PC-3 (cell line): ENCODE results near the gene CCDC183.

Experiments
- CTCF ChIP-seq: fragments of 300-600 bp; sonication (generic); conservative IDR thresholded peaks from 2 replicates; pipeline ENCODE4 v1.5.1; 2017; ENCODE audit warnings: antibody characterized with exemption, low read depth, mild to moderate bottlenecking, low read length
- EZH2 ChIP-seq: fragments of 300-600 bp; sonication (generic); IDR thresholded peaks from one replicate; pipeline ENCODE4 v1.6.1; 2017; ENCODE audit warnings: antibody characterized with exemption, mild to moderate bottlenecking, low read length; ENCODE audit not compliant: unreplicated experiment
- EZH2phosphoT487 ChIP-seq: fragments of 300-600 bp; sonication (generic); IDR thresholded peaks from 2 replicates; pipeline ENCODE4 v1.6.1; 2018; ENCODE audit warnings: mild to moderate bottlenecking, antibody characterized with exemption, low read length, borderline replicate concordance

- TF ChIP-seq CTCF (no peak), EZH2 (no peak), EZH2phosphoT487 (no peak)
These were observed 3.1 kb downstream of the CCDC183 start for GRCh38 chr9:136799079-136799853.
